Right forelimb (tissue), 1 donor: ENCODE measurements around the gene PDHB.
"Not testable (repeated sequence)": the region's sequence is repeated elsewhere in the genome, so short reads cannot be mapped to it uniquely, and the experiment has no call there.

Experiments
- DNase-seq: peaks from one replicate; pipeline ENCODE4 v3.0.0-alpha.2; 2018

Gene PDHB

DNA sequence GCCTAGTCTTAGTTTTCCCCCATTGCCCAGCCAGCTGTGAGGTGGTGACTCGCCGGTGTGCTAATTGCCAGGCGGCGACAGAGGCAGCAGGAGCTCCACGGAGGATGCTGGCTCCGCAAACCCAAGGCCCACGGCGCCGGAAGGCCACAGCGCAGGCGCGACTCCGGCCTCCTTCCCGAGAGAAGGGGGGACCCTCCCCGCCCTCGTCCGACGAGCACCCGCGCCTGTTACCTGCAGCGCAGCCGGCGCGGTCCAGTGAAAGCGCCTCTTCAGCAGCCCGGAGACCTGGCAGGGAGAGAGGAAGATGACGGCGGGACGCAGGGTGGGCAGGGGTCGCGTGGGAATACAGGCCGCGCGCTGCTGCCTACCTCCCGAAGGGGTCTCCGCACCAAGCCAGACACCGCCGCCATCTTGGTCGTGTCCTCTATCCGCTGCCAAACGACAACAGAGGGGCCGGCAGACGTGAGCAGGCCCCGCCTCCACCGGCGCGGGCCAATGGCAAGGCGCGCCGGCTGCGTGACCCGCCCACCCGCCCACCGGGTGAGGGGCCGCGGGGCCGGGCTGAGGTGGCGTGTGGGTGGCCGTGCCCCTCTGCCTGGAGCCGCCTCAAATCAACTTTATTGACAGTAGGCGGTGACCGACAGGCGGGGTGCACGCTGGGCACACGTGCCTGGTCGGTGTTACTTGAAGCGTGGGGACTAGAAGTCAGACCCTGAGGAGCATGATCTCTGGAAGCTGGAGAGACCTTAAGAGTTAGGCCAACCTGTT is at the start of gene PDHB:
TSS of gene PDHB (minus strand) at position 433 of the 768 bp plus-strand sequence. CDS start at position 410, 23 bp downstream.
- peak; percentile 95 for DNase-seq

DNA sequence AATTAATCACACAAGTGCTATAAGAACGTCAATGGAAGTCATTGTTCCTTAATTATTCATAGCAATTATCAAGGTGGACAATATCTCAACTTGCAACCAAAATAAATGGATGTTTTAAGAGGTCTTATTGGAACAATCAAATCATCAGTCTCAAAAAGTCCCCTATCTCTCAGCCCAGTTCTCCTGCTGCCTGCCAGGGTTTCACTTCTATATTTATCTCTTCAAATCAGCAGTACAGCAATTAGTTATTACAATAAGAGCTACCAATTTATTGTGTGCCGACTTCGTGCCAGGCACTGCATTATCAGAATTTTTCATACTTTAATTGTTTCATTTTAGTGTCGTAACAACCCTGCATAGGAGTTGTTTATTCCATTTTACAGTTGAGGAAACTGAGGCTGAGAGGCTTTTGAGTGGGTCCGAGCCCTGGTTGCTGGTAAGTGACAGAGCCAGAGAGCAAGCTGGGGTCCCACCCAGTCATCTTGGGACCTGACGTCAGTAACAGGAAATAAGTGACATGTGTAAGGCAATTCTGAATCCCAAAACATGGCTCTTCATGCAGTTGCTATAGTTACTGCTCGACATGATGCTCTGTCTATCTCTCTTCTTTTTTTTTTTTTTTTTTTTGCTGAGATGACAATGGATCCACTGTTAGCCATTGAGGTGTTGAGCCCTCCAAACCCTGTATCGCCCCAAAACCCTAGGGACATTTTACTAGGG is 49.4 kb upstream of the PDHB start:
- no peak for DNase-seq

DNA sequence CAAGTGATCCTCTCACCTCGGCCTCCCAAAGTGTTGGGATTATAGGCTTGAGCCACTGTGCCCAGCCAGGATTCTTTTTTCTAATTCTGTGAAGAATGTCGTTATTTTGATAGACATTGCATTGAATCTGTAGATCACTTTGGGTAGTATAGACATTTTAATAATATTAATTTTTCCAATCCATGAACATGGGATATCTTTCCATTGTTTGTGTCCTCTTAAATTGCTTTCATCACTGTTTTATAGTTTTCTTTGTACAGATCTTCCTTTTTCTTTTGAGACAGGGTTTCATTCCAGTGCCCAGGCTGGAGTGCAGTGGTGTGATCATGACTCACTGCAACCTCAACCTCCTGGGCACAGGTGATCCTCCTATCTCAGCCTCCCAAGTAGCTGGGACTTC is 46.7 kb upstream of the PDHB start:
- DNase-seq: no peak

DNA sequence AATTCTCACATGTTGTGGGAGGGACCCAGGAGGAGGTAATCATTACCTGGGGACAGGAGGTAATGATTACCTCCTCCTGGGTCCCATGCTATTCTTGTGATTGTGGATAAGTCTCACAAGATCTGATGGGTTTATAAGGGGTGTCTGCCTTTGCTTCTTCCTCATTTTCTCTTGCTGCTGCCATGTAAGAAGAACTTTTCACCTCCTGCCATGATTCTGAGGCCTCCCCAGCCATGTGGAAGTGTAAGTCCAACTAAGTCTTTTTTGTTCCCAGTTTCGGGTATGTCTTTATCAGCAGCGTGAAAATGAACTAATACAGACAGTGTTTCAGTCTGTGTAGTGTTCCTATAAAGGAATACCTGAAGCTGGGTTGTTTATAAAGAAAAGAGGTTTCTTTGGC is 45.1 kb upstream of the PDHB start:
- no peak for DNase-seq

DNA sequence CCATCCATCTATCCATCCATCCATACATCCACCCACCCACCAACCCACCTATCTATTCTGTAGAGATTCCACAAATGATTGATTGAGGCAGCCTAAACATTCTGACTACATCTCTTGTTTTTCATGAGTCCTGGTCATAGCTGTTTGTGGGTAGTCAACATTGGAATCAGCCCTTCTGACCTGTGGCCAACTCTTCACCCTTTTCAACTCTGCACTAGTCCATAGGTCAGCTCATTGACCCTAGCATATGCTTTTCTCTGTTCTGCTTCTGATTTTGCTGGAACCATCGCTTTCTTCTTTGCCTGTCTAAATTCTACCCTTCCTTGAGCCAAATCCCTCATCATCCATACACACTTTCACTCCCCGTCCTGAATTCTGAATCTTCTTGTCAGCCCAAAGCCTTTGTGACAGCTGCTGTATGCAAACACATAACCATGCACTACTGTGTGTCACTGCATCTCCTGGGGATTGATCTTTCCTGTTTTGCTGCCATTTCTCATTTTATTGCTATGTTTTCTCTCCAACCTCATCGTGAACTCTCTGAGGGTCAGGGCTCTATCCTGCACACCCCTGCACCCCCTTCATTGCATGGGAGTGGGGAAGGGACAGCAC is 41.4 kb upstream of the PDHB start:
- DNase-seq: no peak

DNA sequence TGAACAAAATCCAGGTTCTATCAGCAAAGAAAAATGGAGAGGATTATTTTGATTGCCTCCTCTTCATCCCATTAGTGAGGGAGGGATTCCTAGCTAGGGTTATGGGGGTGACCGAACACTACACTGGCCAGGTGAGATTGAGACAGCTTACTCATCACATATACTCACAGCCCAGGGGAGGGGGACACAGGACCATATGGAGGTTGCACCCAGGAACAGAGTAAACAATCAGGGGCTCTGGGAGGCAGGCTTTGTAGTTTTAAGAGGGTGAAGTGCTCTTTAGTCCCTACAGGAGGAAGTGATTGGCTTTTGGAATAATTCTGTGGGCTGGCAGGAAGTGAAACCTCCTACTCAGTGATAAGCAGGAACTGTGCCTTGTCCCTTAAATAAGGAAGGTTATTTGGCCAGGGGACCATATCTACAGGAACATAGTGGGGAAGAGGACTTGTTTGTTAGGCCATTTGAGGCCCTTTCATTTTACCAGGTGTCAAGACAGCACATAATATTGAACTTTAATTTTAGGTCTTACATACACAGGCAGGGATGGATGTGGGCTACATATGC is 40.8 kb upstream of the PDHB start:
- no peak for DNase-seq

DNA sequence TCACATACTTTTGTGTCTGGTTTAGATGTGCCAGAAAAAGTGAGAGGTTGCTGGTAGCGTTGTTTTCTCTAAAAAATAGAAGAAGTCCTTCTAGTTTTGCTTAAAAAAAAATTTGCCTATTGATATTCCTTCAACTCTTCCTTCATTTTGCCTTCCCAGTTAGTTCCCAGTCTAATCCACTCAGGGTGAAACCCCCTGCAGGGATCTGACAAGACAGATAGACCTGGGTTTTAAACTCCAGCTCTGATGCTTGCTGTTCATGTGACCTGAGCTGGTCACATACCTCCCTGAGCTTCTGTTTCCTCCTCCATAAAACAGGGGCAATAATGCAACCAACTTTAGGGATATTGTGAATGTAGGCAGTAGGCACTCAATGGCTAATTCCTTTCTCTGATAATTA is 39.6 kb upstream of the PDHB start:
- no peak for DNase-seq

DNA sequence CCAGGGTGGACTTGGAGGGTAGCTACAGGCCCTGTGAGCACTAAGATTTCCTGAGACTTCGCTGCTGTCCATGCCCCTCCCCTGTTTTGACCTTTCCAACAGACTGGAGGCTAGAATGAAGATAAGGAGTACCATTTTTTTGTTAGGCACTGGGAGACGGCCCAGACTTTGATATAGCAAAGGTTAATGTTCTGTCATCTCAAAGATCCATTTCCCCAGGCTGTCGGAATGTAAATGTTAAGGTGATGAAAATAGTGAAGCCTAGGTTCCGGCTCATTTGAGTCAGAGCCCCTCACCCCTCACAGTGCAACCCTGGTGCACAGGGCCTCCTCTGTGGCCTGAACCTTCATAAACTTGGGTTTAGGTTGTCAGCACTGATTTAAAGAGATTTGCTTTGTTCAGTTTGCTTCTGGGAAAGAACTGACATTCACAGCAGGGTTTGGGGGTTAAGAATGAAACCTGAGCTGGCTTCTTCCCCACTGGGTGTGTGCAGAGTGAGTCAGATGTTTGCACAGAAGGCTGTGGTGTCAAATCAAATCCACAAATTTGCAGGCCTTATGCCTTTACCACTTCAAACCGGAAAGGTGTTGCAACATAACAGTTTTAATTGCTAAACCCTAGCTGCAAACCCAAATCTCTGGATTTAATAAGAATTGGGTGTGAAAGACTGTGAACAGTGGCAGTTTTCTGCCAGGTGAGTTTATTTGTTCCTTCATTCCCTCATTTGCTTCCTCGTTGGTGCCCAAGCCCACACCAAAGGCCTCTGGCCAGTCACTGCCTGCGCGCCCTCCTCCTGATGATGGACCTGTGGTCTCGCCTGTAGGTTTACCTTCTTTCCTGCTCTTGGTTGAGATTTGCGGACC is 37.6 kb upstream of the PDHB start:
- no peak for DNase-seq

DNA sequence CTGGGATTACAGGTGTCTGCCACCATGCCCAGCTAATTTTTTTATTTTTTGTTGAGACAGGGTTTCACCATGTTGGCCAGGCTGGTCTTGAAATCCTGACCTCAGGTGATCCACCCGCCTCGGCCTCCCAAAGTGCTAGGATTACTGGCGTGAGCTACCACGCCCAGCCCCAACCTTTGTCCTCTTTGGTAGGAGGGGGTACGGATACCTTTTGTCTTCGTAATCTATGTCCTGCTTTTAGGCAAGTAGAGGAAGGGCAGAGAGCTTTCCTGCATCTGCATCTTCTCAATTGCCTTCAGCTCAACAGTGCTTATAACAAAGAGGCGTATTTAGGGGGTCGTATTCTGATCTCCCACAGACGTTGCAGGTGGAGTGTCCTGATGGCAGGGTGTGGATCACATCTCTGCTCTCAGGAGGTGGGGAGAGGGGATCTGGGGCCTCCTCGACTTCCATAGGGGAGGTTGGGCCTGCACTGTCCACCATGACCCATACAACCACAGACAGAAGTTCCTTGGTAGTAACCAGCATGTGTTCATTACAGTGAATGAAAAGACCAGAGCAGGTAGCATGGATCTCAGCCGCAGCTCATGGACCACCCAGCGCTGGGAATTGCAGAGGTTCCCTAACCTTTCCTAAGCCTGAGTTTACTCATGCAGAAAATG is 36.9 kb upstream of the PDHB start:
- no peak for DNase-seq

DNA sequence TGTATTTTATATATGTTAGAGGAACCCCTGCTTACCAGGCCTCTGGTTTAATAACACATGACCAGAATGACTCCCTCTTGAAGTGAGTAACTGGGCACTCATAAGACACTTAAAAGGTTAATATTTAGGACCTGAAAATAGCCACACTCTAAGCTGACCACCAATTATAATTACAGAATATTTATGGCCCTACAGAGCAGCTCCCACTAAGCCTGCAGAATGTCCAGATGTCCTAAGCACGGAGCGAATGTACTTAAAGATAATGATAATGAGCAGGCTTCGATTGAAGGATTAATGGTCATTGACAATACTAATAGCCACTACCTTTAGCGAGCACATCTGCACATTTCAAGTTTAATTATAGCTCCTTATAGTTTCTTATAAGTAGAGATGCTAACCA is 35.5 kb upstream of the PDHB start:
- no peak for DNase-seq

DNA sequence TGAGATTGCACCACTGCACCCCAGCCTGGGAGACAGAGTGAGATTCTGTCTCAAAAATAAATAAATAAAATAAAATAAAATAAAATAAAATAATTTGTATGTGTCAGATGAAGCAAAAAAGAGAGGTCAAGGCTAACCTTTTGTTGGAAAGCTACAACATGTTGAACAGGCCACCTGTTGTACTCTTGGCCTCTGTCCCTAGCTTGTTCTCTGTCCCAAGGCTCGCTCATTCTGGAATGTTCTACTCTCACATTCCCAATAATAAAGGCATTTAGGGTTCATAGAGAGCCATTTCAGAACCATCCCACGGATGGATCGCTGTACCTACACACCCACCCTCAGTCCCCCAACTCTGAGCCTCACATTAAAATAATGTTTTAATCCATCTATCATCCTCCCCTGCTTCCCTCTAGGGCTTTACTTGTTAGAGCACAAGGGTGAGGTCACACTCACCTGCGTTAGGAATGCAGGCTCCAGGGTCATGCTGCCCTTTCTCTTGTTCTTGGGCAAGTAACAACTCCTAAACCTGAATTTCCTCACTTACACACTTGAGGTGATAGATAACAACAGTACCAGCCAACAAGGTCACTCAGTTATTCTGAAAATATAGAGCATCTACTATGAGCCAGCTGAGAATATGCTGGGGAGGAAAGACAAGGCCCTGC is 33.4 kb upstream of the PDHB start:
- no peak for DNase-seq

DNA sequence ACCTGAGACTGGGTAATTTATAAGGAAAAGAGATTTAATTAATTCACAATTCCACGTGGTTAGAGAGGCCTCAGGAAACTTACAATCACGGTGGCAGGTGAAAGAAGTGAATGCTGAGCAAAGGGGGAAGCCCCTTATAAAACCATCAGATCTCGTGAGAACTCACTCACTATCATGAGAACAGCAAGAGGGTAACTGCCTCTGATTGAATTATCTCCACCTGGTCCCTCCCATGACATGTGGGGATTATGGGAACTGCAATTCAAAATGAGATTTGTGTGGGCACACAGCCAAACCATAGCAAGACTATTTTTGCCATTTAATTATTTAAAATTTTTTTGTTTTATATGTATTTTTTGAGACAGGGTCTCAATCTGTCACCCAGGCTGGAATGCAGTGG is 31.2 kb upstream of the PDHB start:
- DNase-seq: no peak

DNA sequence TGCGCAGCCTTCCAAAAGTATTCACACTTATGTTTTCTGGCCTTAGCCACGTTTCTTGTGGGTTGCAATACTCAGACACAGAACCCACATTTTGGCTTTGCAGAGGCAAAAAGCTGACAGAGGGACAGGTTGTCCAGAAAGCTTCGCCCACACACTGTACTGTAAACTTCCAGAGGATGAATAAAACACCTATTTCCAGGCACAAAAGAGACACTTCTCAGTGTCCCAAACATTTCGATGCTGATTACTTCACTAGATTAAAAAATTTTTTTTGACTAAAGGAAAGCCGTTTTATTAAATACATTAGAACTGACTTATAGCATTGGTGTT is 30.3 kb upstream of the PDHB start:
- DNase-seq: no peak

DNA sequence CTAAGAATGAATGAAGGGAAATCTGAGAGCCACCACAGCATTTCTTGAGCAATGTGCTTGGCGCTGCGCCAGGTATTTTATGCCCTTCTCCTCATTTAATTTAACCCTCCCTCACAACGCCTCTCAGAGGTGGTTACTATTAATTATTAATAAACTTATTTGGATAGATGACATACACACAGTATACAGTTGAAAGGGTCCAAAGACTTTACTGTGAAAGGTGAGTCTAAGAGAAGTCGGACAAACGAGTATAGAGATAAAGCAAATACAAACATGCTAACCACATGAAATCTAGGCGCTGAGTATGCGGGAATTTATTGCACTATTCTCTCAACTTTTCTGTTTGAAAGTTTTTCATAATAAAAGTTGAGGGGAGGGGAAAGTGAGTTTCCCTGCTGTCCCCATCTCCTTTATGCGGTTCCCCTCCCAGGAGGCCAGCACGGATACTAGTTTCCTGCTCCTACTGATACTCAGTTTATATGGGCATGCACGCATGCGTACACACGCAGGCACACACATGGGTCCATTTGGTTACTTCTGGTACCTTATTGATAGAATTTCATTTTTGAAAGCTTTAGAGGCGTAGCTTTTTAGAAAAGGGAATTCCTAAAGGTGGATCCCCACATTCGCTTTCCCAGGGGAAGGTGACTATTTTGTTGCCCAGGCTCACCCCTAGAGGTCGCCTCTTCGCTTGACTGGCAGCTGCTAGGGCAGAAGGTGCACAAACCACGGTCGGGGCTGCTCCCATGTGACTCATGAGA is 29.7 kb upstream of the PDHB start:
- no peak for DNase-seq

DNA sequence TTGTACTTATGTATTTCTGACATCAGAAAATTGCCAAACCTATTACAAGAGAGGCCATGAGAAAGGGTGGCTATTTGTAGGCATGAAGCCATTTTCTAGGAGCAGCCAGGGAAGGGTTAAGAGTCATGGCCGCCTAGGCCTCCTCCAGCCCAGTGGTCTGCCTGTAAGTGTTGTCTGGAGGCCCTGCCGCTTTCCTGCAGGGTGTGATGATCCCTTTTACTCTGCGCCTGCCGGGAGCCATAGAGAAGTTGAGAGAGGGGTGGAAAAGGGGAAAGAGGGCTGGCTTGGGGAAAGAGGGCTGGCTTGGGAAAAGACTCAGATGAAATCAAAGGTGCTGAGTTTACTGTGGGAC is 29.2 kb upstream of the PDHB start:
- DNase-seq: no peak

DNA sequence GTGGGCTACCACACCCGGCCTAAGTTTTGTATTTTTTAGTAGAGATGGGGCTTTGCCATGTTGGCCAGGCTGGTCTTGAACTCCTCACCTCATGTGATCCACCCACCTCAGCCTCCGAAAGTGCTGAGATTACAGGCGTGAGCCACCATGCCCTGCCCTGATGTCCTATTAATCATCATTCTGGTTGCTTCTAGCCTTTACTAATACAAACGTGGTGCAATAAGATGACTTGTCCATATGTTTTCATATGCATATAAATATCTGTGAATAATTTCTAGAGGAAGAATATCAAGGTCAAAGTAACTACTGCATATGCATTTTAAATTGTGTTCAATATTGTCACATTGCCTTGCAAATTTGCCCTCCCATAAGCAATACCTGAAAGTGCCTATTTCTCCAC is 25.5 kb upstream of the PDHB start:
- no peak for DNase-seq

DNA sequence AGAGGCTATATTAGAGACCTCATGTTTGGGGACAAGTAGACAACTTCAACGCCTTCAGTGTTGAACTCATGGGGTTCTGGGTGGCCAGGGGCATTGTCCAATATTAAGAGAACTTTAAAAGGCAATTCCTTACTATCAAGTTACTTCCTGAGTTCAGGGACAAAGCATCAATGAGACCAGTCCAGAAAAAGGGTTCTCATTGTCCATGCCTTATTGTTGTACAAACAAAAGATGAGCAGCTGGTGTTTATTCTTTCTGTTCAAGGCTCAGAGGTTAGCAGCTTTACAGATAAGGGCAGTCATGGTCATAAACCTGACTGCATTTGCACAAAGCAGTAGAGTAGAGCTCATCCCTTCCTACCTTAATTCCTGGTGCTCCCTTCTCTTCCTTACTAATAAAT is 18.5 kb upstream of the PDHB start:
- no peak for DNase-seq

DNA sequence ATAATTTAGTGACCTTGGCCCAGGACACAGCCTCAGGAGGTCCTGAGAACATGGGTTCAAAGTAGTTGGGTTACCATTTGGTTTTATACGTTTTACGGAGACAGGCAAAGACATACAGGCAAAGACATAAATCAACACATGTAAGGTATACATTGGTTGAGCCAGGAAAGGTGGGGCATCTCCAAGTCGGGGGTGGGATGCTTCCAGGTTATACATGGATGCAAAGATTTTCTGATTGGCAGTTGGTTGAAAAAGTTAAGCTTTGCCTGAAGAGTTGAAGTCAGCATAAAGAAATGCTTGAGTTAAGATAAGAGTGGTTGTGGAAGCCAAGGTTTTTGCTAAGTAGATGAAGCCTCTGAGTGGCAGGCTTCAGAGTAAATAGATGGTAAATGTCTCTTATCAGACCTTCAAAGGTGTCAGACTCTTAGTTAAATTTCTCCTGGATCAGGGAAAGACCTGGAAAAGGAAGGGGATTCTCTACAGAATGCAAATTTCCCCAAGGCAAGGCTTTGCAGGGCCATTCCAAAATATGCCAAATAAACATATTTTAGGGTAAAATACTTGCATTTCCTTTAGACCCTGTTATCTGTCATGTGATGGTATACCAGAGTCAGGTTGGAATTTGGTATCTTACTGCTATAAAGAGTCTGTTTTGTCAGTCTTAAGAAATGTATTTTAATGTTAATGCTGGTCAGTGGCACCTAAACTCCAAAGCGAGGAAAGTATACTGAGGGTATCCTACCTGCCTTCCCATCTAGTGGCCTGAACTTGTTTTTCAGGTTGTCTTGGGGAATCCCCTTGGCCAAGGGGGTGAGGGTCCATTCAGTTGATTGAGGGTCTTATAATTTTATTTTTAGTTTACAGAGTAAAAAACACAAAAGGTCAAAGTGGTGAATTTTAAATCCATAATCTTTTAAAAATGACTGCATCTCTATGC is 8.2 kb upstream of the PDHB start:
- no peak for DNase-seq

DNA sequence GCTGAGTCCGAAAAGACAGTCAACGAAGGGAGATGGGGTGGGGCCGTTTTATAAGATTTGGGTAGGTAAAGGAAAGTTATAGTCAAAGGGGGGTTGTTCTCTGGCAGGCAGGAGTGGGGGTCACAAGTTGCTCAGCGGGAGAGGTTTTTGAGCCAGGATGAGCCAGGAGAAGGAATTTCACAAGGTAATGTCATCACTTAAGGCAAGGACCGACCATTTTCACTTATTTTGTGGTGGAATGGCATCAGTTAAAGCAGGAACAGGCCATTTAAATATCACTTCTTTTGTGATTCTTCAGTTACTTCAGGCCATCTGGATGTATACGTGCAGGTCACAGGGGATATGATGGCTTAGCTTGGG is 7.3 kb upstream of the PDHB start:
- DNase-seq: not testable (repeated sequence)

DNA sequence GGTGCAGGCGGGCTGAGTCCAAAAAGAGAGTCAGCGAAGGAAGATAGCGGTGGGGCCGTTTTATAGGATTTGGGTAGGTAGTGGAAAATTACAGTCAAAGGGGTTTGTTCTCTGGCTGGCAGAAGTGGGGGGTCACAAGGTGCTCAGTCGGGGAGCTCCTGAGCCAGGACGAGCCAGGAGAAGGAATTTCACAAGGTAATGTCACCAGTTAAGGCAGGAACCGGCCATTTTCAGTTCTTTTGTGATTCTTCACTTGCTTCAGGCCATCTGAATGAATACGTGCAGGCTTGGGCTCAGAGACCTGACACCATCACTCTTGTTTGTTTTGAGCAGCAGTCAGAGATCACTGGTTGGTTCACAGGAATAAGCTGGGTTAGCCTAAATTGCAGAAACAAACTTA is 3.6 kb upstream of the PDHB start:
- DNase-seq: not testable (repeated sequence)
